T-helper 2 cell (primary cell): Measurements from ENCODE around the gene GOLGA2.
"Not testable (repeated sequence)": the region's sequence is repeated elsewhere in the genome, so short reads cannot be mapped to it uniquely, and the experiment has no call there.

Experiments used
- DNase-seq, 5 experiments: peaks; one replicate each; pipeline versions ENCODE4 v3.0.0 to v3.0.0-alpha.2; 2012 to 2022

The GOLGA2 gene

DNA sequence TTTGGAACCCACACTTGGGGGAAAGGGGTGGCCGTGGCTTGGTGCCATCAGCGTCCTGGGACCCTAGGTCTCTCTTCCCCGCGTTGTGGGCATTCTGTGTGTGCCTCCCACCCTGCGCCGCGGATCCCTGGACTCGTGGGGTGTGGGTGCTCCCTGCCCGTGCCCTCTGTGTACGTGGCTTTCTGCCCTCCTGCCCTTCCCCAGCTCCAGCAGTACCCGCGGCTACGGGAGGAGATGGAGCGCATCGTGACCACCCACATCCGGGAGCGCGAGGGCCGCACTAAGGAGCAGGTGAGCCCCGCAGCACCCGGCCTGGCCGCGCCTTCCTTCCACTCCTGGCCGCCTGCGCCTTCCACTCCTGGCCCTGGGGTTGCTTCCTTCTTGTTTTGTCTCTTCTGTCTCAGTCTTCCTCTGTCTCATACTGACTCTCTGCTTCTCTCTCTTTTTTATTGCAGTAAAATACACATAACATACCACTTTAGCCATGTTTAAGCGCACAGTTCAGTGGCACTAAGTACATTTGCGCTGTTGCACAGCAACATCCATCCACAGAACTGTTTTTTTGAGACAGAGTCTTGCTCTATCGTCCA, 41.9 kb downstream of the GOLGA2 start:
- no peak for DNase-seq

DNA sequence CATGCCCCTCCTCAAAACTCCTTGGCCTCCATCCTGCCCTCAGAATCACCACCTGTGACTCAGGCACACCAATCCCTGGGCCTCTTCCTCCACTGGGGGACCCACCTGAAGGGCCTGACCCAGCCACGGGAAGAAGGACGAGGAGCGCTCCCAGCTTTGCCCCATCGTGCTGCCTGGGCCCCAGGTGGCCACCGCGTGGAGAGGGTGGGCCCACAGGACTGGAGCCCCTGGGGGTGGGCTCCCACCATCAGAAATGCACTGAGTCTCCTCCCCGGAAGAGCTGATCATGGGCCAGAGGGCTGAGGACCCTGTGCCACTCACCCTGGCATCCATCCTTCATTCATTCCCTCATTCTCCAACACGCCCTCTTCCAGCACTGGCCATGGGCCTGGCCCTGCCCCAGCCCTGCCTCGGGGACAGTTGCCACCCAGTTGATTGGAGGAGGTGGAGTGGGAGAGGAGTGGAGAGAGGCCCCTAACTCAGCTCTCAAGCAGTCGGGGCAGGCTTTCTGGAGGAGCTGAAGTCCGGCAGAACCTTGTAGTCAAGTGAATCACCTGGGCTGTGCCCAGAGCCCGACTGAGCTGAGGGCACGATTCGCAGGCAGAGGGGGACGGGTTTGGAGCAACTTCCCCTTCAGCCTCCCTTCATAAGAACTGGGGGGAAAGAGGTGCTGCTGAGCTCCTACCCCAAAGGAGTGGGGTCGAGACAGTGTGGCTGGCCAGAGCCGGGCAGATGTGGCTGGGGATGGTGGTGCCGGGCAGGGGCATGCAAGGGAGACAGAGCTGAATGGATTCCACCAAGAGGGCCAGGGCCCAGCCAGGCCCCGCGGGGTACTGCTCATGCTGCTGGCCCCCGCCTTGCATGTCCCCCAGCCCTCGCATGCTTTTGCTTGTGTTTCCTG, 43.0 kb downstream of the GOLGA2 start:
- no peak for DNase-seq

DNA sequence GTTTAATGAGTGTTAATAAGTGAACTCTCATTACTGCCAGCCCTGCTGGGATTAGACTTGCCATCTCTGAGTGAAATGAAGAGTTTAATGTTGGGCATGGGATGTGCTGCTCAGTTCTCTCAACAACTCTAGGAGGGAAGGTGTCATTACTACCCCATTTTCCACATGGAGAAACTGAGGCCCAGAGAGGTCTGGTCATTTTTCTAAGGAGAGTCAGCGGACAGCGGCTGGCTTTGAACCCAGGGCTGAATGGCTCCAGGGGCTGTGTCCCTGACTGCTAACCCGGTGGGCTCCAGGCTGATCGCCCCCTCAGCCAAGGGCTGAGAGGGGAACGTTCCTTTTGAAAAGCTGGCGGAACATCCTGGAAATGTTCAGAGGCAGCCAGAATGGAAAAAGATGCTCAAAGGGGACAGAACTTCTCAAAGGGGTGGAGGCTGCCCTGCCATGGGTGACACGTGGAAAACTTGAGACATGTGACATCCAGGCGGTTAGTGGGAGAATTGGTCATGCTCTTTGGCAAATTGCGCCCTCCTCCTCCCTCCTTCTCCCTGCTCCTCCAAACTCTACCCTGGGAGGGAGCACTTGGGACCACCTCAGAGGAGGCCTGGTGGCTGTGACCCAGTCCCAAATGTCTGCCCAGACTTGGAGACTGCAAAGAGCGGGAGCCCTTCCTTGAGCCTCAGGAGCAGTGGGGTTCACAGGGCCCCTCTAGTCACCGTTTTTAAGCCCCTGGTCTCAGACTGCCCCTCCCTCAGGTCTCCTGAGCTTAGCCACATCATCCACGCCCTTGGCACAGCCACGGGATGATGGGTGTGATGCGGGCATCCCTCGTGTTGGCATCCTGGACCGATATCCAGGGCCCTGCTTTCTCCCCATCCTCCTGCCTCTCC, 43.9 kb downstream of the GOLGA2 start:
- no peak for DNase-seq

DNA sequence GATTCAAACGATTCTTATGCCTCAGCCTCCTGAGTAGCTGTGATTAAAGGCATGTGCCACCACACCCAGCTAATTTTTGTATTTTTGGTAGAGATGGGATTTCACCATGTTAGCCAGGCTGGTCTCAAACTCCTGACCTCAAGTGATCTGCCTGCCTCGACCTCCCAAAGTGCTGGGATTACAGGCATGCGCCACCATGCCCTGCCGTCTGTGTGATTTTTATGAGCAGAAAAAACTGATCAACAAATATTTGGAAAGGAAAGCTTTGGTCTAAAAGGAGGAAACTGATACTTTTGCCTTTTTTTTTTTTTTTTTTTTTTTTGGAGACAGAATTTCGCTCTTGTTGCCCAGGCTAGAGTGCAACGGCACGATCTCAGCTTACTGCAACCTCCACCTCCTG, 44.9 kb downstream of the GOLGA2 start:
- DNase-seq, result not testable (repeated sequence)

DNA sequence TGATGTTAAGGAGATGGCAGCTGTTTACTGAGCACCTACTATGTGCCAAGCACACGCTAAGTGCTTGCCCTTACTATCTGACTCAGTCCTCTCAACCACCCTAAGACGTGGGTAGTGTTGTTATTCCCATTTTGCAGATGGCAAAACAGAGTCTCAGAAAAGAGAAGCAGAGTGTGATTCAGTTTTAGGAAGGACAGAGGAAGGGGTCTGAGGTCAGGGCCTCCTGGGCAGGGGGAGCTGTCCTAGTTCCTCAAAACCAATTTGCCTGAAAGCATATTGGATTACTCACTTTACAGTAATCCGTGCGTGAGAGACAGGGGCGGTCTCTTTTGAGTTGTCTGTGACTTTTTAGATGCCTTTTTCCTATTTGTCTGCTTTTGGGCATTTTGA, 49.4 kb downstream of the GOLGA2 start:
- no peak for DNase-seq

DNA sequence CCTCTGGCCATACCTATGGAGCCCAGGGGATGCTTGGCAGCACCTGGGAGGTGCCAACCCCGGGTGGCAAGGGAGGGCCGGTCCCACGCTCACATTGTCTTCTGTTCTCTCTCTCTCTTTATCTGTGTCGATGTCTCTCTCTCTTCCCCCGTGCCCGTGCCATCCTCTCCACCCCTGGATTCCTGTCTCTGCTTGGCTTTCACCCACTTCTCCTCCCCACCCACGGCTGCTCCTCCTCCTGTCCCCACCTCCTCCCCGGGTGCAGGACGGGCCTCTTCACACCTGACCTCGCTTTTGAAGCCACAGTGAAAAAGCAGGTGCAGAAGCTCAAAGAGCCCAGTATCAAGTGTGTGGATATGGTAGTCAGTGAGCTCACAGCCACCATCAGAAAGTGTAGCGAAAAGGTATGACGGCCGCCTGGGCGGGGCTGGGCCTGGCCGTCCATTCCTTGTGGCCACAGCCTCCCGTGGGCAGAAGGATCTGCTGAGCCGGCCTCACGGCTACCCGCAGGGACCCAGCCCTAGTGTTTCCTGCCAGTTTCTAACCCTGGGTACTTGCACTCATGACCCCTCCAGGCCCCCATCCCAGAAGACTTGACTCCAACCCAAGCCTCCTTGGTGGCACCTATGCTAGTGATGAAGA, 49.9 kb downstream of the GOLGA2 start:
- DNase-seq, result no peak

DNA sequence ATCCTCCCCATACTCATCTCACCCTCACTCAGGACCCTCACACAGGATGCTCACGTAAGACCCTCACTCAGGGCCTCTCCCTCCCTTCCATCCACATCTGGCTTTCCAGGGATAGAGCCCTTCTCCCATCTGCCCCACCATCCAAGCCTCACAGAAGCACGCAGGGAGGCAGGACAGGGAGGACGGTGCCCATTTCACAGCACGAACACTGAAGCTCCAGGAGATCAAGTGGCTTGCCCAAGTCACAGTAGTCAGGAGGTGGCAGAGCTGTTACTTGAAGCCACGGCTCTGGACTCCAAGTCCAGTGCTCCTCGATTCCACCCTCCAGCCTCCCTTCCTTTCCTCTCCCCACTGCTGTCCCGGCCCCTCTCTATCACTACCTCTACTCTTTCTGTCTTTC, 50.9 kb downstream of the GOLGA2 start:
- DNase-seq, result no peak

DNA sequence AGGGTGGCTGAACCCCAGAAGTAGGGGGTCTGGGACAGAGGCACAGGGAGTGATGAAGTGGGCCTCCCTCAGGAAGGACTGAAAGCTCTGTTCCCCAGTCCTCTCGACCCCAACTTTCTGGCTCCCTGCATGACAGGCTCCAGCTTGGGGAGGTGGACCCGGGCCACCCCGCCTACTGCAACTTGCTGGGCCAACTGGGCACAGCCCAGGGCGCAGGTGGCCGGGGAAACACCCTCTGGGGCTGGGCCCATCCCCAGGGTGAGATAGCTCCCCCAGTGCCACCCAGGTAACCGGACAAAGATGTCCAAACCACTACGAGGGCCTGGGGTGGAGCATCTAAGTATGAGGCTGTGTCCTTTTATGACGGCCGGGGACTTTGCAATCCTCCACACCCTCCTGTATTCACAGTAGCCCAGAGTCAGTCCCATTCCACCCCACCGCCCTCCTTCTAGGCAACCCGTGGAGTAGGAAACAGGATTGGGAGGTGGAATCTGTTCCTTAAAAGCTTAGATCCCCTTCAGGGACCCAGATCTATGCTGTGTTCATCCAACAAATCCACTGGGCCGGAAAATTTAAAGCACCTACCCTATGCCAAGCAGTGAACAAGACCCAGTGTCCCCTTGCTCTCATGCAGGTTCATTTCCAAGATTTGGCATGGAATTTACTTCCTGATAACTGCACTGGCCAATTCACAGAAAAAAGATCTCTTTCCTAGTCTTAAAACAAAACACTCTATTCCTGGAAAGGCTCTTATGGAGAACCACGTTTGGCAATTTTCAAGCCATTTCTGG, 52.7 kb downstream of the GOLGA2 start:
- no peak for DNase-seq

DNA sequence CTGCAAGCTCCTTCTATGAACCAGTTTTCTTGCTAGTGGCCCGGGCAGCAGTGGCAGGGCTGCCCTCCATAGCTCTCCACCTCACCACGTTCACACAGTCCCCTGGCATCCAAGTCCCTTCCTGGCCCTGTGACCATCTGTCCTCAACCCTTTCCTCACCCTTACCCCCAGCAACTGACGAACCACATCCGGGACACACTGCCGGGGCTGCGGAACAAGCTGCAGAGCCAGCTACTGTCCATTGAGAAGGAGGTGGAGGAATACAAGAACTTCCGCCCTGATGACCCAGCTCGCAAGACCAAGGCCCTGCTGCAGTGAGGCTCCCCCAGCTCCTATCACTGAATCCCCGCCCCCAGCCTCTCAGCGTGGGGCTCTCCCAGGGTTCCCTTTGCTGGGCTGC, 53.8 kb downstream of the GOLGA2 start:
- no peak for DNase-seq

DNA sequence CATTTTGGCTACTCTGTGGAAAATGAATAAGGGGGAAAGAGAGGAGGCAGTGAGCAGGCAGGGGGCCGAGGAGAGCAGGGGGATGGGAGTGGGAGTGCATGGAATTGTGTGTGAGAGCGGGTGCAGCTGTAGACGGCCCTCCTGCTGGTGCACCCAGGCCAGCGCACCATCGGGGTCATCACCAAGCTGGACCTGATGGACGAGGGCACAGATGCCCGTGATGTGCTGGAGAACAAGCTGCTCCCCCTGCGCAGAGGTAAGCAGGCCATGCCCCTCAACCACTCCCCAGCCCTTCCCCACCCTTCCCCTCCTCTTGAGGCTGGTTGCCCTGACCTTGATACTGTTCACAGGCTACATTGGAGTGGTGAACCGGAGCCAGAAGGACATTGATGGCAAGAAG, 56.0 kb downstream of the GOLGA2 start:
- no peak for DNase-seq

DNA sequence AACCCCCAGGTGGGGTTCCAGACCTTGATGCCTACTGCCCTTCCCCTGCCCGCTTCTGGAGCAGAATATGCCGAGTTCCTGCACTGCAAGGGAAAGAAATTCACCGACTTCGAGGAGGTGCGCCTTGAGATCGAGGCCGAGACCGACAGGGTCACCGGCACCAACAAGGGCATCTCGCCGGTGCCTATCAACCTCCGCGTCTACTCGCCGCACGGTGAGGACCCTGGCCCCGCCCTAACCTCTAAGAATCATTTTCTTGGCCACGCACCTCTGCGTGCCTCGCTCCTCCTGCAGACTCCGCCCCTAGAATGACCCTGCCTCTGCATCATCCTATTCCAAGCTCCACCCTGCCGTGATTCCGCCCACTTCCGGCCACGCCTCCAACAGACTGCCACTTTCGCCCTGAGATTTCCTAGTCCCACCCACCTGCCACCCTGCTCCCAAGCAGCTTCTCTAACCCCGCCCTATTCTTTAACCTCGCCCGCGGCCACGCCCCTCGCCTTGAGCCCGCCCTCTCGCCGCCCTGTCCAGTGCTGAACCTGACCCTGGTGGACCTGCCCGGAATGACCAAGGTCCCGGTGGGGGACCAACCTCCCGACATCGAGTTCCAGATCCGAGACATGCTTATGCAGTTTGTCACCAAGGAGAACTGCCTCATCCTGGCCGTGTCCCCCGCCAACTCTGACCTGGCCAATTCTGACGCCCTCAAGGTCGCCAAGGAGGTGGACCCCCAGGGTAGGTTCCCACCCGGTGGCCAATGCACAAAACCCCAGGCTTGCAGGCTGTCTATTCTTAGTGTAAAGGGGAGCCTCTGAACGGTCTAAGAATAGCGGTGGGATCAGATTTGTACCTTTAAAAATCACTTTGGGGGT, 57.1 kb downstream of the GOLGA2 start:
- DNase-seq, result peak; percentile 74 to 94 (median 84)

DNA sequence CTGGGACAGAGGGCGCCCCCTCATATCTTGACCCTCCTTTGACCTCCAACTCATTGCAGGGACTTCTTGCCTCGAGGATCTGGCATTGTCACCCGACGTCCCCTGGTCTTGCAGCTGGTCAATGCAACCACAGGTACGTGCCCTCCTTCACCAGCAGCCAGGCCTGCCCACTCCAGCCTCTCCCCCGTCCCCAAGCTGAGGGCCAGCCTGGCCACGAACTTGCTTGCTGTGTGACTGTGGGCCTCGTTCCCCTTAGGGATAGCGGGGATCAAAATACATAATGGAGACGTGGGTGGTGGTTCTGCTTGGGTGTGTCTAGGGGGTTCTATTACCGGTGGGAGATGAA, 57.7 kb downstream of the GOLGA2 start:
- DNase-seq, result no peak

DNA sequence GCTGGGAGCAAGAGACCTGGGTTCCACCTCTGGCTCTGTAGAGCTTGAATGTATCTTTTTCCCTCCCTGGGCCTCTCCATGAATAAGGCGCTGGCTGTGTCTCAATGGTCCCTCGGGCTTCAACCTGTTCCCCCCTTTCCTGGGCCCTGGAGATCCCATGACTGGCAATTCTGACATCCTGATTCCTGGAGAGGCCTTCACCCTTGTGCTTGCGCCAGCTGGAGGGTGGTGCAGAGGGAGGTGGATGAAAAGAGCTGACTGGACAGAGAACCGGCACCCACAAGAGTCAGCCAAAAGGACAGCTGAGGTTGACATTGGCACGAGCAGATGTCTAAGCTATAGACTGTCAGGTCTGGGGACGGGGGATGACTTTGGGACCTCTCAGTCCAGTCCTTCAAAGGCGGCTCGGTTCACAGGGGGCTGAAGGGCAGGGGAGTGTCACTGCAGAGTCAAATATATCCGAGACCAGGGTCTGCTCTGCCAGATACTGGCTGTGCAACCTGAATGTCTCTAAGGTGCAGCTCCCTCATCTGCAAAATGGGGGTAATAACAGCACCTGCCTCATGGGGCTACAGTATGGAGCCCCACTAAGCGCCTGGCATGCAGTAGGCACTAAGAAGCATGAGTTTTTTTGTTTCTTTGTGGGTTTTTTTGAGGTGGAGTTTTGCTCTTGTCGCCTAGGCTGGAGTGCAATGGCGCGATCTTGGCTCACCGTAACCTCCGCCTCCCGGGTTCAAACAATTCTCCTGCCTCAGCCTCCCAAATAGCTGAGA, 58.8 kb downstream of the GOLGA2 start:
- DNase-seq, result no peak

DNA sequence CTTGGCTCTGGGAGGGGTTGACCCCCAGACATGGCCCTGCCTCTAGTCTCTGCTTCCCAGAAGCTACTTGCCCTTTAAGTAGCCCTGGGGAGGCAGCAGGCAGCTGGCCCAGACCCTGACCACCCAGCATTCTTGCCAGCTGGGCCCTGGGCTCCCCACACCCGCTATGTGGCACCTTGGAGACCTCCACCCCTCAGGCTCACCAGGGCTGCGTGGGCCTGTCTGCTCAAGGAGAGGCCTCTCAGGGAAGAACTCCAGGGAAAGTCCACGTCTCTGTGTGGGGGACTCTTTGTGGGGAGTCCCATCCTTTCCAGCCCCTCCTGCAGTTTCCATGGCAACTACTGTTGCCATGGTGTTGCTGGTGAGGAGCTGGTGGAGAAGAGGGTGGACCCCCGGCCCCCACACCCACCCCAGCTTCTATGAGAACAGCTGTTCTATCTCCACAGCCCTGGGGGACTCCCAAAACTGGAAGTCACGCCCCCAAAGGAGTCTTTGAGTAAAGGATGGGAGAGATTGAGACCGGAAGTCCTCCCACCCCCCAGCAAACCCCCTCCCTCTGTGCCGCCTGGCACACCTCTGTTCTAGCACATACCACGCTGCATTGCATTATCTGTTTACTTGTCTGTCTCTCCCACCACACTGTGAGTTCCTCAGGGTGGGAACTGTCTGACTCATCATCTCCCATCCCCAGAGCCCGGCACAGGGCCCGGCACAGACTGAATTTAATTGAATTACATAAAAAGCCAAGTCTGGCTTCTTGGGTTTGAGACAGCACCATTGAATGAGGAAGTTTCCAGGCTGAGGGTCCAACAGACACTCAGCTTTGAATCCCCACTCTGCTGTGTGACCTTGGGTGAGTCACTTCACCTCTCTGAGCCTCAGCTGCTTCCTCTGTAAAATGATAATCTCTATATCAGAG, 60.1 kb downstream of the GOLGA2 start:
- no peak for DNase-seq

DNA sequence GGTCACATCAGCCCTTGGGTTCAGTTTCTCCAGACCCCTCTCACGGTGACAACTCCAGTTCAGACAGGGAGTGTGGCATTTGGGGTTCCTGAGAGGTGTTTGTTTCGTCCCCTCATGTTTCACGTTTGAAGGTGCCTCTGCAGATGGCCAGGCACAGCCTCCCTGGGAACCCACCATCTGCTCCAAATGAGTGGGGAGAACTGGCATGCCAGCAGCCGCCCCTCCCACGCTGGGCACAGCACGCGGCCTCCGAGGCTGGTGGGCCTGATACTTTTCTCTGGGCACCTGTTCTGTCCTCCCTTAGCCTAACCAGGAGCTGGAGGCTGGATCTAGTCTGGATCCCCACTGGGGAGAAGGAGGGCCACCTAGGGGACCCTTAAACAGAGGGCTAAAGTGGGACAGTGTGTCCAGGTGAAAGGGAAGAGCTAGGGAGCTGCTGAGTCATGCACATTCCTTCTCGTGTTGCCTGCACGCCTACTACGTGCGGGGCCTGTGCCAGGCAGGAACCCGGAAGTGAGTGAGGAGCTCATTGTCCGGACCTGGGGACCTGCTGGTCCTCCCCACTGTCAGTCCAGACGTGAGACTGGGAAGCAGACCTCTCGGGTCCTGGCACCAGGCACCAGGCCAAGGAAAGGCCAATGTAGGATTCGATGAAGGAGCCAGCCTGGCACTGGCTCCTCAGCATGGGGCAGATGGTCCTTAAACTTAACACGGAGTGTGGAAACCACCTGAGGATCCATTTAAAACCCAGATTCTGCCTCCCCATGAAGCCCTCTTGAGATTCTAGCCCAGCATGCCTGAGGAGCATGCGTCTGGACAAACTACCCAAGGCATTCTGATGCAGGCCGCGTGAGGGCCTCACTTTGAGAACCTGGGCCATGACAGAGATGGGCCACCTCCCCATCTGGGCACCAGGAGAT, 61.0 kb downstream of the GOLGA2 start:
- no peak for DNase-seq

DNA sequence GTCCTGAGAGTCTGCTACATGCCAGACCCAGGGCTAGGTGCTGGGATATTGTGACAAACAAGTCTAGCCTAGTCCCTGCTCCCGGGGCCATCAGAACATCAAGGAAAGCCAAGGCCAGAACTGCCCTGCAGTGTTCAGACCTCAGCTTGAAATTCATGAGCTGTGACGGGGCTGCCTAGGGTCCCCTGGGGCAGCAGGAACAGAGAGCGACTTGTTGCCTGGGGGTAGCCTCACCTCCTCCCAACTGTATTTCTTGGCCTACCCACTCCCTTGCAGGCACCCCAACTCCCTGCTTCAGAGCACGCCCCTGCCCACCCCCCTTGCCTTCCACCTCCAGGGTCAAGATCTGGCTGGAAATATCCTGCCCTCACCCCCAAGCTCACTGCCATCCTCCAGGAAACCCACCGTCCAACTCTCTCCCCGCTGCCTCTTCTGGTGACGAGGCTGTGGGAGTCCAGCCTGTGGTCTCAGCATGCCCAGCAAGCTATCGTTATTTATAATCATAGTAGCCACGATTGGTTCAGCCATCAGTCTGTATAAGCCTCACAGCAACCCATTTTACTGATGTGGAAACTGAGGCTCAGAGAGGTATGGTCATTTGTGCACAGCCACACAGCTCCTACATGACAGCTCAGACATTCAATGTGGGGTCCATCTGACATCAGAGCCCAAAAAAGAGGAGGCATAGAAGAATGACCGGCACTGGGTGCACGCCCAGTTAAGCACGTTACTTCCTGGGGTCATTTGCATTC, 61.9 kb downstream of the GOLGA2 start:
- no peak for DNase-seq

DNA sequence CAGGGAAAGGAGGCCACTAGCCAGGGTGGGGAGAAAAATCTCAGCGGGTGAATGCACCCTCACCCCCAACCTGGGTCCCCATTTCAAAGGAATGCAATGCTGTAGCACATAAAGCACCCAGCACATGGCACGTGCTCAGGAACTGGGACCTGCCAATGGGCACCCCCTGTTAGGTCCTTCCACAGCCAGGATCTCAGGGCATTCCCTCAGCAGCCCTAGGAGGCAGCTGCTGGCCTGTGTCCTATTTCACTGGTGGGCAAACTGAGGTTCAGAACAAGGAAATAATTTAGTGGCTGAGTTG, 63.9 kb downstream of the GOLGA2 start:
- no peak for DNase-seq
